GM19455 (cell line): ENCODE data around the gene CBX2.

ENCODE experiments used
- ATAC-seq: cut with Tn5 transposase; IDR thresholded peaks from one replicate; pipeline ENCODE4 v1.9.1; 2021; ENCODE audit not compliant: unreplicated experiment

The CBX2 gene

DNA sequence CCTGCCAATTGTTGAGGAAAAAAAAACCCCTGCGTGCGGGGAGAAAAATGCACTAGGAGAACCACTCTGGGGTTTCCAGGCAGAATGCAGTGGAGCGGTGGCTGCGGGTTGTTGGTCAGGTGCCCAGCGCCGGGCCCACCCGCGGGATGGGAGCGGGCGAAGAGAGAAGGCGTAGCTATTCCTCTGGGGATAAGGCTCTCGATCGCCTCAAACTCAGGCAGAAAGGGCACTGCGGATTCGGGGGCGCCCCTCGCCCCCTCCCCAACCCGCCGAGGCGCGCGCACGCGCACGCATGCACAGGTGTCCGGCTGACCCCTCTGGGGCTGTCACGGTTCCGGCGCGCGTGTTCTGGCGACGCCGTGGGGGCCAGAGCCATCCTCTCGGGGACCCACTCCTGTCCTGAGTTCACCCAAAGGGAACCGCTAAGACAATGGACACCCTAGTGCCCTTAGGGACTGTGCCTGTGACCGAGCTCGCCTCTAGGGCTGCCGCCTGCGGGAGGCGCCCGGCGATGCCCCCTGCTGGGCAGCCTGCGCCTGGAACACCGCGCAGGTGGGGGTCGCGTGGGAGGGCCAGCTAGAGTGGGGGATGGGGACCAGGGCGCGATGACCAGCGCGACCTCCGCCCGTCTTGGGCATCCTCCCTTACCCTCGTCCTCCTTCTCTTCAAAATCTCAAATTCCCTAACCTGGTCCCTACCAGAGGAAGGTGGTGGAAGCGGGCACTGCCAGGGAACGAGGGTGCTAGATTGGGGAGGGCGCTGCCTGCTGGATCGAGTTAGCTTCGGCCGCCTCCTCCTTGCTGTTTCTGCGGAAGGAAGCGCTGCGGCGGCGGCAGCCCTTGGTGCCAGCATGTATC is 33.3 kb downstream of the CBX2 start:
- no peak for ATAC-seq

DNA sequence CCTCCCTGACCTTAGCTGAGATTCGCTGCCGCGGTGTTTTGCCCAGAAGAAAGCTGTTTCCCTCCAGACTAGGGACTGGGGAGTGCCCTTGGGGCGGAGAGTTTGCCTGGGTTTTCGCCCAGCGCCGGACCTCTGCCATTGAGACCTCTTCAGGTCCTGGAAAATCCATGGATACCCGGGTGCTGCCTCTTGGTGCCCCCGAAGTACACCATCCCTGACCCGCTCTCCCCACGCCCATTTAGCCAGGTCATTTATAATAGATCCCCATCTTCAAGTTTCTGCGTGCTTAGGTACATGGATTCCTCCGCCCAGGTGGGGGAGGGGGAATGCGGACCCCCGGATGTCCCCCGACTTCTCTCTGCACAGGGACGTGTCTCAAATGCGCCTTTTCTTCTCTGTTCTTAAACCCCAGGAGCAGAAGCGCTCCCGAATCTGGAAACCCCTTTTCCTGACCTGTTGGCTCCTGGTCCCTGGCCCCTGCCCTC is 34.0 kb downstream of the CBX2 start:
- no peak for ATAC-seq

DNA sequence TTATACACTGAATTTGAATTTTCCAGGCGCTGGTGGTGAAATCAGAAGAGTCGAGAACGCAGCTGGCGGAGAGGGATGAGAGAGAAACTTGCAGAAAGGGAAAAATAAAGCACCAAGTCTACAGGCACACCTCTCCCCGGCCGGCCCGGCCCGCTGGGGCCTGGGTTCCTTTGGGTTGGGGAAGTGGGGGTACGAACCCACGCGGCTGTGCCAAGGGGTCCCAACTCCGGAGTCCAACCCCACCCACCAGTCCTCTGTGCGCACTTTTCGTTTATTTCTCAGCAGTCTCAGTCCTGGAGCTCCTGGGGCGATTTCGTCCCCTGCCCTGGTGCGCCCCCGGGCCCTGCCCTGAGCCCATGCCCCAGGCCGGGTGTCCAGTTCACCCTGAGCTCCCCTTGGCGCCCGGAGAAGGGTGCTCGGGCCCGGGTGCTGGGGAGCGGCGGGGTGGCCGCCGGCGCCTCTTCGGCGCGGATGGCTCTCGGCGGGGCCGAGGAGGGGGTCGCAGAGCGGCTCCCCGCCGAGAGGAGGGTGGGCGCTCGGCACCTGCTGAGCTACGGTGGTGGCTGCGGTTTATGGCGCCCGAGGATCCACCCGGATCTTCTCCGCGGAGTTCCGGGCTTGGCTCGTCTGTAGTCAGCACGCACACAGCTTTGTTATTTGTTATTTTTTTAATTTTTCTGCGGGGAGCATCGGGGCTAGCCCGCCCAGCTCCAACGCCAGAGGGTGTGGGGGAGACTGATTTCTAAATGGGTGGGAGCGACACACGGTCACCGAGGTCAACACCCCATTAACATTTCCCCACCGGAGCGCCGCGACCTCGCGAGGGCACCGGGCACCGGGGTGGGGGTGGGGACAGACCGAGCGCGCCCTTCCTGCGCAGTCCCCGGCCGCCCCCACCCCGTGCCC is 34.7 kb downstream of the CBX2 start:
- ATAC-seq, result no peak

DNA sequence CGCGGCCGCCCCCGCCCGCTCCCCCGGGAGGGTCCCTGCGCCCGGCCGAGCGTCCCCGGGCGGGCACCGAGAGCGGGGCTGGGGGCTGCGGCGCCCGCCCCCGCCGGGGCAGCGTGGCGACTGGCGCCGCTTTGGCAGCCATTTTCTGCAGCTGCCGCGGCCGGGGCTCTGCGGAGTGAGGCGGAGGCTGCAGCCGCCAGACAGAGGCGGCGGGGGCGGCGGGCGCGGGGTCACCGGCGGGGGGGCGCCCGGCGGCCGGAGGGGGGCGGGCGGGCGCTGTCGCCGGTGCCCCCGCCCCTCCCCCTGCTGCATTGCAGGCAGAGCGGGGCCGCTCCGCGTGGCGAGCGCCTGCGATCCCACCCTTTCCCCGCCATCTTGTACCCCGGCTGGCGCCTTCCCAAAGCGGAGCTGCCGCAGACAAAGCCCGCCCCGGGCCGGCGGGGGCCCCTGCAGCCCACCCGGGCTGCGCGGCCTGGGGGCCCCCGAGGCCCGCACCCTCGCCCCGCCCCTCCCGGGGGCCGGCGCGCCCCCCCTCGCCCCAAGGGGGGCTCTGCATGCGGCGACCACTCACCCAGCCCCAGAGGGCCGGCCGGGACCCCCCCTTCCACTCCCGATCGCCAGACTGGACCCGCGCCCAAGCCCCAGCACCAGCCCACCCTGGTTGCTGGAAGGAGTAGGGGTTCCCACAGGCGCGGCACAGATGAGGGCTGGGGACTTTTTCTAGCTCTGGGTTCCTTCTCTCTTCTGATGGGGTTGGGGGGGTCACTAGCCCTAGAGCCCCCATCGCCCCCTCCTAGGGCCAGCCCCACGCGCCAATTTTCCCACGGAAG is 35.6 kb downstream of the CBX2 start:
- ATAC-seq, result no peak

- no peak for ATAC-seq
Measured at GRCh38 chr17:79814127-79814973, 36.4 kb downstream of the CBX2 start.

DNA sequence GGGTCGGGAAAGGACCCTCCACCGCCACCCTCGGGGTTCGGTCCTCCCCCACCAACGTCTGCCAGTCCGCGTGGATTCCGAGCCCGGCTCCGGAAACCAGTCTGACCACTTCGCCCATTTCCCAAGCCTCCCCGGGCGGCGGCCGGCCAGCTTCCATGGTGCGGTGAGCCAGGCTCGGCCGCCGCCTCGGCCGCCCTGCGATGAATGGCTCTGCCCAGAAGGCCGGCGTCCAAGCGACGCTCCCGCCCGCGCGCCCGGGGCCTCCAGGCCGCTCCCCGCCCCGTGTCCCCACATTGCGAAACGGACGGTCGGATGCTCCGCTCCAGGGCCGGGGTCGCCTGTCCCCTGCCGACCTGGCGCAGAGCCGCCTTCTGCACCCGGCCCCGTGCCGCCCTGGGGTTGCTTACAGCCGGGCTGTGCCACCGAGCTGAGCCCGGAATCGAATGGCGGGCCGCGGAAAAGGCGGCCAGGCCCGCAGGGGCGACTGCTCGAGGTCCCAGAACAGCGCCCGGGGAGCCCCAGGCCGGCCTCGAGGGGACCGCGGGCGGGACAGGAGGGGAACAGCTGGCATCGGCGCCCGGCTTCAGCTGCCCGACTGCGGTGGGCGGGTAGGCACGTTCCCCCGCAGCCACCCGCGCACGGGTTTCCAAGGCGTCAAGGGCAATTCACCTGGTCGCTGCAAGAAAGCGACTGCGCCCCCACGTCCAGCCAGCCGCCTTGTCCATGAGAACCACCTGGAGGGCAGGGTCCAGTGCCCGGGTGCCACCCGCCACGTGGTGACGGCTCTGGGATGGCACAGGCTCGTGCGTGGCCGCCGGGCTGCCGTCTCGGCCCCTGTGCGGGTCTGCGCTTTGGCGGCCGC is 37.3 kb downstream of the CBX2 start:
- ATAC-seq, result no peak

DNA sequence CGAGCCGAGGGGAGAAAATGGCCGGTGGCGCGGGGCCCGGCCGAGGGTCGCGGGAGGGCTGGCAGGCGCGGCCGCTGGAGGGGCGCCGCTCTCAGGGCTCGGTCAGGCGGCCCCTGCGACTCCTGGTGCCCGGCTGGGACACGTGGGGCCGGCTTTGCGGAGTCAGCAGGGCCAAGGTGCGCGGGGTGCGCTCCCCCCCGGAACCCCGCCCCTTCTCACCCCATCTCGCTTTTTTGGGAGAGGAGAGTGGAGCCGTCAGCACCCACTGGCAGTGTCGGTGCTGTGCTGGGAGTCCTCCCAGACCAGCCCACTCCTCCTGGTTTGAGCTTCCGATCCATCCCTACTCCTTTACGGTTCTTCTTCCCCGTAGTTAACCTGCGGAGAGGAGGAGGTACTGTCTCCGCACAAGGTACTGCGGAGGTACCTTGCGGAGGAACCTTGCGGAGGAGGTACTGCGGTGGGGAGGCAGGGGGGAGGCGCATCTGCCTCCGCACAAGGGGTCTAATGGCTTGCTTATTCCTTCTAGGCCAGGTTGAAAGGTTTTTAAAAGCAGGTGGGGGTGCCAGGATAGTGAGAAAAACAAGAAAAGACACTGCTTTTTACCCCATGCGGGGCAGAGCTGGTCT is 38.0 kb downstream of the CBX2 start:
- ATAC-seq, result no peak

DNA sequence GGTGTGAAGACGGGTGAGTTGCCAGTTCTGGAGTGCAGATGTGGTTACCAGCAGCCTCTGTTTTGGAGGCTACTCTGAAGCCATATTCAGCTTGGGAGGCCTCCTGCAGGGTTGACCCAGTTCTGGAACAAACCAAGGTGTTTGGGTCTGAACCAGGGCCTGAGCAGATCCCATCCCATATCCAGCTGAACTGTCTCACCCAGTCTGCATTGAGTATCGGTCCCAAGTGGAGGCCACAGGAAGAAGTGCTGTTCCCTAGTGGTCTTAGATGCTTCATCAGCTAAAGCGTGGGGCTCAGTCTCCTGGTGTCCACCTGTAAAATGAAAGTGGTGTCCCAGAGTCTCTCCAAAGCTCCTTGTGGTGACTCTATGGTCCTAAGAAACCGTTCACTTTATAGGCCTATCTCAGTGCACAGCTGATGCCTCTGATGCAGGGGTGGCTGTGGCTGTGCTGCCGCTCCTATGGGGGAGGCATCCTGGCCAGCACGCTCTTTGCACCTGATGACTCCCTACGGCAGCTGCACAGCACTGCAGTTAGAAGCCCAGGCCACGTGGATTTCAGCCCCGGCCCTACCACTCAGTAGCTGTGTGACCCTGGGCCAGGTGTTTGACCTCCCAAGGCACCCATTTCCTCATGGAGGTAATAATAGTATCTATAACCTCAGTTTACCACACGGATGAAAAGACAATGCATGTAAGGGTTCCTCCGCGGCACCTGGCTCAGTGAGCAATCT is 40.2 kb downstream of the CBX2 start:
- ATAC-seq, result no peak

DNA sequence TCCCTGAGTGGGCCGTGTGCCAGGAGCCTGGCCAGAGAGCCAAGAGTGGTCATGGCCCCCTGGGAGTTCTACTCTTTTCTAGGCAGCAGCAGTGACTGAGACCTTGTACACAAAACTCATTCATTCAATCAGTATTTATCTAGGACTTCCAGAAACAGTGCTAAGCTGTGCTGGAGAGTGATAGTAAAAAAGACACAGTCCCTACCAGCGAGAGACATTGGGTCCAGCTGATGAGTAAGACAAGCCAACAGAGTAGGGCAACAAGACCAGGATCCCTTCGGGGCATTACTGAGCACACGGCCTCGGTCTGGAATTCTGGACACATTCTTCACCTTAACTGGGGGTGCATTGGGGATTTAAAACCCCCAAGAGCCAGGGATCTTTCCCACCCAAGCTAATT is 41.1 kb downstream of the CBX2 start:
- no peak for ATAC-seq

DNA sequence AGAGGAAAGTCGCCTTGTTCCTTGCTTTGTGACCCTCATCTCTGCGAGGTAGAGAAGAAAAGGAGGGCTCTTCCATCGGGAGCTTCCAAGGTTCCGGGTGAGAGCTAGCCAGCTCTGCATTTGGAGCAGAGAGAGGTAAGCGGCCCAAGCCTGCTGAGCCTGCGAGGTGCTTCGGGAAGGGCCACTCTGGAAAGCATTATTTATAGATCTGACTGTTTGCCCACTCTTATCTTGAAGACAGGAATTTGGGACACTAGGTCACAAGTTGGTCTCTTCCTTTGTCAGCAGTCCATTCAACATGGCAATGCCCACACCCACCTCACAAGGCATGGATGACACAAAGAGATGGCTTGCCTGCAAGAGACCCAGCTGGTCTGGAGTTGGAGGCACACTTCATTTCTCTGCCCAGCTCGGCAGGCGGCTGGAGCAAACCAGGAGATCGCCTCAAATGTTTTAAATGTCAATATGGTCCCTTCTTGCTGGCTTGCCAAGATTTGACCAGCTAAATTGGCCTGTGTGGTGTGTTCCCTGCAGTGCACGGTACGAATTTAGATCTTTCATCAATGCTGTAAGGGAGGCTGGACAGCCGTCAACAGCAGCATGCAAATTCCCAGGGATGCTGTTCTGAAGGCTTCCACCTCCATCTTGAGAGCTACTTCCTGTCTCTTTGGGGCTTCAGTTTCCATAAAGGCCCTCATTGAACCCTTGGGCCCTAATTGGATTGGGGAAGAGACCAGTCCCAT is 41.8 kb downstream of the CBX2 start:
- no peak for ATAC-seq

DNA sequence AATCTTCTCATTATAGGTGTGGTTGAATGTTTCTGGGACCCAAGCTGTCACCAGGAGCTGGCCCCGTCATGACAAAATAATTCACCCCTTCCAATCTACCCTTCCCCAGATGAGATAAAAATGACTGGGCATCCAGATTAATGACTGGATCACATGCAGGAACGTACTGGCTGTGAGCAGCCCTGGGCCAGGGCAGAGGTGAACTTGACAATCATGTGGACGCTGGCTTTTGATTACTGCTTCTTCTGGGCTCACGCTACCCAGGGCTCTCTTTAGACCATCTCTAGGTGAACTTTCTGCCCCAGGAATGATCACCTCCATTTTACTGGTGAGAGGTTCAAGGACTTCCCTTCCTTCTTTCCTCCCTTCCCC is 43.0 kb downstream of the CBX2 start:
- ATAC-seq, result no peak

- no peak for ATAC-seq
Measured at GRCh38 chr17:79821331-79822095, 43.6 kb downstream of the CBX2 start.

DNA sequence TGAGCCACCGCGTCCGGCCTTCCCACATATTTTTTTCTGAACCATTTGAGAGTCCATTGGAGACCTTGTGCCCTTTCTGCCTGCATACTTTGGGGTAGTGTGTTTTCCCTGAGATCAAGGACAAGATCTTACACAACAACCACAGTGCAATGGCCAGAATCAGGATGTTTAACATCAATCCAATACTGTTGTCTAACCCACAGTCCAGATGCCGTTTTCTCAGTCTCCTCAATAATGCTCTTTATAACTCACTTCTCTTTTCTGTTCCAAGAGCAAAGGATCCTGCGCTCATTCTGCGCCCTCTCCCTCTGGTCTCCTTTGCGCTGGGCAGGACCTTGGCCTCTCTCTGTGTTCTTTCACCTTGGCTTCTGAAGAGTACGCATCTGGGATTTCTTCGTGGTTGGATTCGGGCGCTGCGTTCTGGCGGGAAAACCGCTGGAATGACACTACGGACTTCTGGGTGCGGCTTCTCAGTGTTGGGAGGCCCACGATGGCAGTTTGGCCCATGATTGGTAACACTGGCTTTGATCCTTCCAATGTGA is 44.7 kb downstream of the CBX2 start:
- ATAC-seq, result no peak

DNA sequence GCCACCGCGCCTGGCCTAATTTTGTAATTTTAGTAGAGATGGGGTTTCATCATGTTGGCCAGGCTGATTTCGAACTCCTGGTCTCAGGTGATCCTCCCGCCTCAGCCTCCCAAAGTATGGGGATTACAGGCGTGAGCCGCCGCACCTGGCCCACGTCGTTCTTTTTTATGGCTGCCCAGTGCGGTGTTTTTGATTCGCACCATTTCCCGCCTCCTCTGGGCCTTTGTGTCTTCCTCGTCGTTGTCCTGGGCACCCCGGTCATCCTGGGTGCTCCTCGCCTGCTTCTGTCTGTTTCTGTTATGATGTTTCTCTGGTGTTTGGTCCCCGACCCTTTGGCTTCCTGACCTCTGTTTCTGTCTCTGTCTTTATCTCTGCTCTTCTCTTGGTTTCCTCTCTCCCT is 46.3 kb downstream of the CBX2 start:
- no peak for ATAC-seq

GRCh38 chr17:79824893-79825579 is 47.1 kb downstream of the CBX2 start:
- ATAC-seq, result no peak

DNA sequence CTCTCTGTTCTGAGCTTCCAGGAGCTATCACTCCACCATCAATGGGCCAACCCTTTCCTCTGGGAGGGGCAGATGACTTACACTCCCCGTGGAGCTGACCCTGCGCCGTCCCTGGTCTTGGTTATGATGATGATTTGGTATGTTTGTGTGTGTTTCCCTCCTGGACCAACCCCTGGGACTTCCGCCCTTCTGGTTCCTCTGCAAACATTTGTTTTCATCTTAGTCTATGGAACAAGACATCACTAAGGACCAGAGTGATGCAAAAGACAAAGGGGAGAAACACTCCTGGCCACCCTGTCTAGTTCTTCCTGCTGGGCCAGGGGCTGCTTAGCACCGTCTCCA is 47.6 kb downstream of the CBX2 start:
- ATAC-seq, result no peak
